Measurements from ENCODE around the gene GPX4. TPM values are rescaled to one million over a fixed set of nuclear protein-coding genes. Genes with fewer than 3 reads are reported as not detected.

Gene GPX4
- total and polyA plus RNA-seq, 7 donors: 269 to 662 (median 398) TPM

- intact Hi-C loops (cut with DNase I): no loop called here
- TF ChIP-seq POLR2AphosphoS5 (IDR thresholded peaks at IDR 0.05) (no peak), EP300 (IDR thresholded peaks at IDR 0.05) (no peak), CTCF (IDR thresholded peaks at IDR 0.05) (no peak), POLR2A (IDR thresholded peaks at IDR 0.05) (no peak)
- peaks cover 0 to 19% (median 9%) of the 10 kb centered on the region in 4 donors for H3K4me1 ChIP-seq
- no peaks in the 10 kb centered on the region for H3K9me3 ChIP-seq
- DNase-seq: no peak
- H3K27me3 ChIP-seq: peaks cover 7 to 19% (median 15%) of the 10 kb centered on the region in 3 donors
- peaks cover 0 to 18% (median 11%) of the 10 kb centered on the region in 4 donors for H3K36me3 ChIP-seq
- H3K4me3 ChIP-seq: no peak overlapping the region
- H3K27ac ChIP-seq: no peak overlapping the region
- whole genome bisulfite sequencing, 2 donors: 64 to 78% methylated on average over 43 of the region's 43 CpGs
These were observed 19.5 kb upstream of the GPX4 start for GRCh38 chr19:1084024-1084868.

- intact Hi-C loops (cut with DNase I): no loop called here
- Histone ChIP-seq H3K27ac (no peak overlapping the region), H3K9me3 (no peaks in the 10 kb centered on the region), H3K4me1 (peaks cover 0 to 19% (median 9%) of the 10 kb centered on the region in 4 donors), H3K36me3 (peaks cover 0 to 27% (median 15%) of the 10 kb centered on the region in 4 donors), H3K4me3 (no peak overlapping the region), H3K27me3 (peaks cover 7 to 19% (median 15%) of the 10 kb centered on the region in 3 donors)
- TF ChIP-seq CTCF (IDR thresholded peaks at IDR 0.05) (no peak), POLR2A (IDR thresholded peaks at IDR 0.05) (no peak), POLR2AphosphoS5 (IDR thresholded peaks at IDR 0.05) (no peak), EP300 (IDR thresholded peaks at IDR 0.05) (no peak)
- WGBS, 2 donors: 74 to 84% methylated on average over 8 of the region's 8 CpGs
- DNase-seq: no peak
These were observed 18.6 kb upstream of the GPX4 start for GRCh38 chr19:1085053-1085658.

GRCh38 chr19:1085676-1086442 is 17.9 kb upstream of the GPX4 start:
- no peak overlapping the region for H3K4me3 ChIP-seq
- WGBS, 2 donors: 81 to 84% methylated on average over 38 of the region's 38 CpGs
- H3K36me3 ChIP-seq: peaks cover 4 to 33% (median 18%) of the 10 kb centered on the region in 4 donors

More at GRCh38 chr19:1085676-1086442, 17.9 kb upstream of the GPX4 start:
- Histone ChIP-seq H3K4me1 (peaks cover 0 to 19% (median 9%) of the 10 kb centered on the region in 4 donors), H3K27ac (no peak overlapping the region), H3K27me3 (peaks cover 7 to 19% (median 15%) of the 10 kb centered on the region in 3 donors), H3K9me3 (no peaks in the 10 kb centered on the region)
- no peak for TF ChIP-seq POLR2A (IDR thresholded peaks at IDR 0.05)
- TF ChIP-seq POLR2AphosphoS5 (IDR thresholded peaks at IDR 0.05): no peak
- no peak for TF ChIP-seq CTCF (IDR thresholded peaks at IDR 0.05)
- no peak for TF ChIP-seq EP300 (IDR thresholded peaks at IDR 0.05)
- DNase-seq: no peak
- intact Hi-C loops (cut with DNase I): no loop called here
